IPS-20b (cell line): ENCODE data around the gene NPTX1.

Experiments used
- H3K27ac ChIP-seq: one replicate; pipeline ENCODE4 v1.5.1; 2013; ENCODE audit warnings: low read length
- H3K27me3 ChIP-seq: 2 replicates; pipeline ENCODE4 v1.6.1; 2013; ENCODE audit warnings: mild to moderate bottlenecking, low read length, inconsistent platforms; ENCODE audit not compliant: insufficient read depth
- H3K36me3 ChIP-seq: 2 replicates; pipeline ENCODE4 v1.6.1; 2013; ENCODE audit warnings: low read depth, mild to moderate bottlenecking, inconsistent platforms, low read length, moderate library complexity; ENCODE audit not compliant: insufficient read depth
- H3K4me1 ChIP-seq: 2 replicates; pipeline ENCODE4 v1.6.1; 2013; ENCODE audit warnings: mild to moderate bottlenecking, control low read depth, inconsistent platforms, low read length, moderate library complexity; ENCODE audit not compliant: insufficient read depth
- H3K4me3 ChIP-seq: 2 replicates; pipeline ENCODE4 v1.5.1; 2013; ENCODE audit warnings: mild to moderate bottlenecking, low read length, inconsistent platforms
- H3K9ac ChIP-seq: 2 replicates; pipeline ENCODE4 v1.6.1; 2013; ENCODE audit warnings: low read depth, mild to moderate bottlenecking, inconsistent platforms, low read length, moderate library complexity
- H3K9me3 ChIP-seq: 2 replicates; pipeline ENCODE4 v1.6.1; 2013; ENCODE audit warnings: mild to moderate bottlenecking, low read depth, low read length, inconsistent platforms; ENCODE audit not compliant: insufficient read depth

Gene NPTX1

DNA sequence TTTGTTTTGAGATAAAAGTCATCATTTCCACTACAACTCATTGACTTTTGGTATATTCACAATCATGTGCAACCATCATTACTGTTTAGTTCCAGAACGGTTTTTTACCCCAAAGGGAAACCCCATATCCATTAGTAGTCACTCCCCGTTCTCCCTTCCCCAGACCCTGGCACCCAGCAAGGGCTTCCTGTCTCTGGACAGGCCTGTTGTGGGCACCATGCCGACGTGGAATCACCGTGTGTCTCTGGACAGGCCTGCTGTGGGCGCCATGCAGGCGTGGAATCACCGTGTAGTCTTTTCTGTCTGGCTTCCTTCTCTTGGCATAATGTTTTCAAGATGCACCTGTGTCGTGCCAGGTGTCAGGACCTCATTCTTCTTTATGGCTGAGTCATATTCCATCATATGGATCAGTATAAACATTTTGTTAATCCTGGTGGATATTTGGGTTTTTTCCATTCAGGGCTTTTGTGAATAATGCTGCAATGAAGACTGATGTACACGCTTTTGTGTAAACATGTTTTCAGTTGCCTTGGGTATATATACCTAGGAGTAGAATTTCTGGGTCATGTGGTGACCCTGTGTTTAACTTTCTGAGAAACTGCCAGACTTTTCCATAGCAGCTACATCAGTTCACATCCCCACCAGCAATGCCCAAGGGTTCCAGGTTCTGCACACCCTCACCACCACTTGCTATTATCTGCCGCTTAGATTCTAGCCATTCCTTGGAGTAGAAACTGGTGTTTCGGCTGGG, 42.3 kb downstream of the NPTX1 start:
- Histone ChIP-seq H3K9ac (no peak overlapping the region), H3K27me3 (peaks cover 7% of the 10 kb centered on the region; the same call in 1 of the 2 replicates), H3K9me3 (no peaks in the 10 kb centered on the region), H3K36me3 (no peaks in the 10 kb centered on the region), H3K27ac (no peak overlapping the region), H3K4me1 (no peaks in the 10 kb centered on the region), H3K4me3 (no peak overlapping the region)

DNA sequence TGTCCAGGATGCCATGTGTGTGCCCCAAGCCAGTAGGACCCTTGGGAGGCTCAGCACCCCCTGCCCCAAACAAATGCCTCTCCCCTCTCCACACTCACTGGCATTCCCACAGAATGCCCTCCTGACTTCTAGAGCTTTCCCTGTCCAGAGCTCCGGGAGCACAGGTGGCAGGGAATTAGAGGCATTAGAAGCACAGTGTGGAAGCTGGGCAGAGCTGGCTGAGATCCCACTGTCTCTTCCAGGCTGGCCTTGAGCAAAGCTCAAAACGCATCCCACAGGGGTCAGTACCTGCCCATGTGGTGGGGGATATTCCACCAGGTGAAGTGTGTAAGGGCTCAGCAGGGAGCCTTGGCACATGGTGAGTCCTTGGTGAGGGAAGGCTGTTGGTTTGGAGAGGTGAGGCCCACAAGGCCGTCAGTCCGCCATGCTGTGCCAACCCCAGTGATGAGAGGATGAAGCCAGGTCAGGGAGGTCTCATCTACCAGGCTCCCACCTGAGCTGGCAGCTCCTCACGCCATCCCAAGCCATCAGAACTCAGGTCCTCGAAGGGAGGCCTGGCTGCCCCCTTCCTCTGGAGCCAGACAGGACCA, 43.4 kb downstream of the NPTX1 start:
- H3K36me3 ChIP-seq: no peaks in the 10 kb centered on the region
- H3K9ac ChIP-seq: no peak overlapping the region

DNA sequence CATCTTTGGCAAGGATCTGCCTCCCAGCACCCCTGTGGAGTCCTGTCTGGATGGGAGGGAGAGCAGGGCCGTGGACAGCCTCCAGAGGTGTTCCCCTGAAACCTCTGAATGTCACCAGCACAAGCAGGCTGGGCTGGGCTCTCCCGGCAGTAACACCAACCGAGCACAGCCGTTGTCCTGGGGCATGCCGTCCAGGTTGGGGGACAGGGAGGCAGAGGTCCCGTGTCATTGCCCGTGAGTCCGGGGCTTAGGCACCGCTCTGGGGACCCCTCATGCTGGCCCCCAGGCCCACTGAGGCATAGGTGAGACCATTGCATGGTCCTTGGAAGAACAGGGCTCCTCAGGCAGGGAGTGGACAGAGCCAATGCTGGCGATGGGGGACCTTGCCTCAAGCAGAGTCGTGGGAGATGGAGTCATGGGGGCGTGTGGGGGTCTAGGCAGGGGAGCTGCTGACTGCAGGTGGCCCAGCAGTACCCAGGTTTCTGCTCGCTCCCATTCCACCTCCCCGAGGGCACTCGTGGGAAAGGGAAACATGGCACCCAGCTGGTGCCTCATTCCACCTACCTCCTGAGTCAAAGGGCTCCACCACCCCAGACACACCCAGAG, 44.0 kb downstream of the NPTX1 start:
- Histone ChIP-seq H3K36me3 (no peaks in the 10 kb centered on the region), H3K27me3 (peaks cover 7% of the 10 kb centered on the region; the same call in 1 of the 2 replicates), H3K27ac (no peak overlapping the region), H3K9me3 (no peaks in the 10 kb centered on the region), H3K4me3 (no peak overlapping the region), H3K9ac (no peak overlapping the region), H3K4me1 (no peaks in the 10 kb centered on the region)

More for the DNA sequence above, 43.4 kb downstream of the NPTX1 start:
- no peaks in the 10 kb centered on the region for H3K9me3 ChIP-seq
- peaks cover 7% of the 10 kb centered on the region; the same call in 1 of the 2 replicates for H3K27me3 ChIP-seq
- H3K4me1 ChIP-seq: no peaks in the 10 kb centered on the region
- H3K4me3 ChIP-seq: no peak overlapping the region
- H3K27ac ChIP-seq: no peak overlapping the region

DNA sequence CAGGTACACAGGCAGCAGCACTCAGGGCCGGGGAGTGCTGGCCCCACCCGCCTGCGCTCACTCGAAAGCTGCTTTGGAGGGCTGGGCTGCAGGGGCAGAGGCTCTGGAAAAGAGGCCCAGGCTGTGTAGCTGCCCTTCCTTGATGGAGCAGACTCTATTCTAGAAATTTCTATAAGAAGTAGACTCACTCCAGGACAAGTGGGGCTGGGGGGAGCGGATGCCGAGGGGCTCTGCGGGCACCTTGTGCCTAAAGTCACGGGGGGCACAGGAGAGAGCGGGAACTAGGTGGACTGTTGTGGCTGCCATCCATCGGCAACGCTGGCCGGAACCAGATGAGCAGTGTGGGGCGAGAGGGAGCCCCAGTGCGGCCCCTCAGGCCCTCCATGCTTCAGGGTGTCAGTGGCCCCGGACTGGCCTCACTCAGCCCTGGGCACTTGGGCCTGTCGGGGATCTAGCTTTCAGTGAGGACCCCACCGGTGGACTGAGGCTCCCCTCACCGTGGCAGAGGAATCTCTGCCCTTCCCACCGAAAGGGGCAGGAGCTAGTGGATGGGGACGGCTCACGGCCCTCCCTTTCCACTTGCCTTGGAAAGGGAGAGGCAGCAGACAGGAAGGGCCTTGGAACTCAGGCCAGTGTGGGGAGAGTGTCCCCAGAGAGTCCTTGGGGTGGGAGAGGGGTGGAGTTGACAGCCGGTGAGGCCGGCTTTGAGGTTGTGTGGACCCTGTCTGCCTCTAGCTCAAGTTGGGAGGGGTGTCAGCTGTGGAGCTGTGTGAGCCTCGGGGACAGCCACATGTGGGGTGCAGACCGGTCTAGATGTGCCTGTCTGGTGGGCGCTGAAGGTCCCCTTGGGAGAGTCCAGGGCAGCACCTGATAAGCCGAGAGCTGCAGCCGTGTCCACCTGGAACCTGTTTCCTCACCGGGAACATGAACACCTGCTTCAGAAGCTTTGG, 44.9 kb downstream of the NPTX1 start:
- Histone ChIP-seq H3K9me3 (no peaks in the 10 kb centered on the region), H3K27ac (no peak overlapping the region), H3K4me3 (no peak overlapping the region), H3K36me3 (no peaks in the 10 kb centered on the region), H3K4me1 (no peaks in the 10 kb centered on the region), H3K27me3 (peaks cover 7% of the 10 kb centered on the region; the same call in 1 of the 2 replicates), H3K9ac (no peak overlapping the region)

DNA sequence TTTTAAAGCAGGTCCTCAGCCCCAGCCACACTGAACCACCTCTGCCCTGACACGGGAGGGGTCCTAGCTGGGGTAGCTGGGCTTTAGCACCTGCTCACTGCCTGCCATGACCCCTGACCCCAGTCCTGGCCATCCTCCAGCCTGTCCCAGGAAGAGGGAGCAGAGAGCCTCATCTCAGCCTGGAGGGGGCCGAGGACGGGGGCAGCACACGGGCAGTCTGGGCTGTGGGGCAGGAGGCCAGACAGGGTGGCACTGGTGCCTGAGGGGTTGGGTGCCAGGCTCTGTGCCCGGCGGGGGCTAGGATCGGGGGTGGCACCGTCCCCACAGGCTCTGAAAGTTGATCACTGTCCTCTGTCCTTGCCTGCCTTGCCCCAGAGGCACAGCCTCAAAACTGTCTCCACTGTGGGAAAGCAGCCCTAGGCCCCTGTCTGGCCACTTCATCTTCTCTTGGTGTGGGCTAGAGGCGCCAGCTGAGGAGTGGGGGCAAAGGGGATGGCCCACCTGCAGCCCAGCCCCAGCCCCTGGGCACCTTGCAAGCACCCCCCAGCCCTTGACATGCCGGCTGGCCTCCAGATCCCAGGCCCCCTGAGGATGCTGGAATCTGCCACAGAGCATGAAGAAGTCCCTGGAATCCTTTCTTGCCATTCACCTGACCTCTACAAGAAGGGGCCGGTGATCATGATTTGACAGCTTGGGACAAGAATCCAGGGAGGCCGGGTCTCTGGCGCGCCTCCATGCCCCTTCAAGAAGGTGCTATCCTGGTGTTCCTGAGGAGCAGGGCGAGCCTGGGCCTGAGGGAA, 45.8 kb downstream of the NPTX1 start:
- no peak overlapping the region for H3K27ac ChIP-seq
- no peaks in the 10 kb centered on the region for H3K36me3 ChIP-seq
- H3K27me3 ChIP-seq: no peaks in the 10 kb centered on the region; the same call in 1 of the 2 replicates
- no peak overlapping the region for H3K4me3 ChIP-seq
- H3K4me1 ChIP-seq: no peaks in the 10 kb centered on the region
- H3K9ac ChIP-seq: no peak overlapping the region
- no peaks in the 10 kb centered on the region for H3K9me3 ChIP-seq

DNA sequence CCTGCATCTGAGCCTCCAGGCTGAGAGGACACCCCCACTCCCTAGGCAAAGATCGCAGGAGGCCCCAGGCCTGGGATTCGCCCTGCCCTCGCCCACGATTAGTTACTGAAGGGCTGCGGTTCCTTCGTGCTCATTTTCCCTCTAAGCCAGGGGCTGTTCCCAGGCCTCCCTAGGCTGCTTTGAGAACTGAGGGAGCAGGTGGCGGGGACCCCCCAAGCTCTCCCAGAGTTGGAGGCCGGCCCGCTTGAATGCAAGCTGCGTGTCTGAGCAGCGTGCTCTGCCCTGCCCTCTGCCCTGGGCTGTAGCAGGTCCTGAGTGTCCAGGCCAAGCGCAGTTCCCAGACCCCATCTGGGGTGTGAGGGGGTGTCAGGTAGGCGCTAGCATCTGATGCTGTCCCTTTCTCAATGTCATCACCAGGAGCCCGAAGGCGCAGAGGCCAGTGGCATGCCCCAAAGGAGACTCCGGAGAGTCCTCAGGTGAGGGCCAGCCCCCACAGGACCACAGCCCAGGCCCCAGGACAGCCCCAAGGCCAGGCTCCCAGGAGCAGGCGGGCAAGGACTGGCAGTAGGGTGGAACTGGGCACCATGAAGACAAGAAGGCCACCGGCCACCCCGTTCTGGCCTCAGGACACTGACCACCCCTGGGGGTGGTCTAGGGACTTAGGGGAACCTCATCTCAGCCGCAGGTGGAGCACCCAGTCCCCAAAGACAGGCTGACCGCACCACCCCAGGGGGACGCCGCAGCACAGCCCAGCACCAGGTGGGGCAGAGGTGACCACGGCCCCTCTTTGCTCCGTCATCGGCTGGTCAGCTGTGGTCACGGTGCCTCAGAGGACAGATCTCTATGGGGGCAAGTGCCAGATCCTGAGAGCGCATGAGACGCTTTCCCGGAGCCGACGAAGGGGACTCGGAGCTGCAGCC, 46.8 kb downstream of the NPTX1 start:
- no peaks in the 10 kb centered on the region for H3K9me3 ChIP-seq
- H3K27ac ChIP-seq: no peak overlapping the region
- H3K27me3 ChIP-seq: no peaks in the 10 kb centered on the region; the same call in 1 of the 2 replicates
- H3K36me3 ChIP-seq: no peaks in the 10 kb centered on the region
- no peak overlapping the region for H3K9ac ChIP-seq
- no peak overlapping the region for H3K4me3 ChIP-seq
- H3K4me1 ChIP-seq: no peaks in the 10 kb centered on the region

DNA sequence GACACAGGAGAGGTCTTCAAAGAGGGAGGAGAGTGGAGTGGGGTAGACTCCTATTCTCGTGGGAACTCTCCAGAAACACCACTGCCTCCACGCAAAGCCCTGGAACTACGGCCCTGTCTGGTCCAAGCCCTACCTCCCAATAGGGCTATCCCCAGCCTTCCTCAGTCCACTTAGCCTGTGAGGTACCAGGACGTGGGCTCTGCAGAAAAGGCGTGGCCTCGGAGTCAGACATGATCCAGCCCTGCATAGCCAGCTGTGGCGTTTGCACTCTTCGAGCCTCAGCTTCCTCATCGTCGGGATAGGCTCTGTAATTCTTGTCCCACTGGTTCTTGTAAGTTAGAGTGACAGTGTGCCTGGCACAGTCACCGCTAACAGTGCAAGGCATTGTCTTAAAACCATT, 47.6 kb downstream of the NPTX1 start:
- Histone ChIP-seq H3K36me3 (no peaks in the 10 kb centered on the region), H3K4me3 (no peak overlapping the region), H3K4me1 (no peaks in the 10 kb centered on the region), H3K27me3 (no peaks in the 10 kb centered on the region; the same call in 1 of the 2 replicates), H3K9ac (no peak overlapping the region), H3K9me3 (no peaks in the 10 kb centered on the region), H3K27ac (no peak overlapping the region)

DNA sequence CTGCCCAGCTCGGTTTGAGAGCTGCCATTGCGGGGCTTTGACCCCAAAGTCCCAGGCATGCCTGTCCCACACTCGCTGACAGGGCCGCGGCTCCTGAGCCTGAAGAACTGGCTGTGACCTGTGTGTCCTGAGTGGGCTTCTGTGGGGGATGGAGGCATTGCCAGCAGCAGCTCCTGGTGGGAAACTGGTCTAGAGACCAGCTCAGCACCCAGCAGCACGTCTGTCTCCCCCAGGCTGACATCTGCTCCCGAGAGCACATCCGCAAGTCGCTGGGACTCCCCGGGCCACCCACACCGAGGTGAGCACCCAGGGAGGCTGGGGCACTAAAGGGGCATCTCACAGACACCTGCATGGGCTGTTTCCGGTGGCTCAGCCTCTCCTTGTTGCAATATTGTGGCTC, 48.0 kb downstream of the NPTX1 start:
- Histone ChIP-seq H3K4me3 (no peak overlapping the region), H3K36me3 (no peaks in the 10 kb centered on the region), H3K9me3 (no peaks in the 10 kb centered on the region), H3K27me3 (no peaks in the 10 kb centered on the region; the same call in 1 of the 2 replicates), H3K4me1 (no peaks in the 10 kb centered on the region), H3K27ac (no peak overlapping the region), H3K9ac (no peak overlapping the region)

DNA sequence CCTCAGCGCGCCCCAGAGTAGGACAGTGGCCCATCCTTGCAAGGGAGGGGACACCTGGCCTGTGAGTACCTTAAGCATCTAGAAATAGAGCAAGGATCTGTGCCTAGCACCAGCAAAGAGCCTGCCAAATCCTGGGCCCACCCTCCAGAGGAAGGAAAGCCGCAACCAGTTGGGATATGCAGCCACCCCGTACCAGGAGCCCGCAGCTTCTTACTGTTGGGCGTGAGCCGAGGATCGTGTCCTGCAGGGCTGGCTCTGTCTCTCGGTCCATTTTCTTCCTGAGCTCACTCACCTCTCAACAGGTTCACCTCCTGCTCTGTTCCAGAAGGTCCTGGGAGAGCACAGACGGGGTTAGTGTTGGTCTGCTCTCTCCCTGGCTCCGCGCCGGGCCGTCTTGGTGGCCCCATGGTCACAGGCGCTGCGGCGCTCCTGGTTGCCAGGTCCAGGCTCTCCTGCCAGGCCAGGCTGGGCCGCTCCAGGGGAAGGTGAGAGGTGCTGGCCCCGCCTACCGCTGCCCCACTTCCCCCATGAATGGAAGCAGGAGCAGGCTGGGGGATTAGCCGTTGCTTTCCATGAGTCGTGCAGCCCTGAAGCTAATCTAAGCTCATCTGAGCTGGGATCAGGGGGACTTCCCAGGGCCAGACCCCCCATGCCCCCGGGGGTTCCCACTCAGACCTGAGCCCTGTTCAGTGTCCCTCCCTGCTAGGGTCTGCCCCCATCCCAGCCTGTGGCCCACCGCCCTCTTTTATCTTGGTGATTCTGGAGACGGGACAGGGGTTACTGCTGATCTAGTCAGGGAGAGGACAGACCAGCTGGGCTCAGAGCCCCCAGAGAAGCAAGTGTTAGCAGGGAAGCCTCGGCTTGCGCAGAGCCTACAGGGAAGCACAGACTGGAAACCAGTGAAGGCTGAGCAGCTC, 48.8 kb downstream of the NPTX1 start:
- Histone ChIP-seq H3K9me3 (no peaks in the 10 kb centered on the region), H3K27ac (no peak overlapping the region), H3K4me3 (no peak overlapping the region), H3K36me3 (no peaks in the 10 kb centered on the region), H3K4me1 (no peaks in the 10 kb centered on the region), H3K9ac (no peak overlapping the region), H3K27me3 (no peaks in the 10 kb centered on the region; the same call in 1 of the 2 replicates)
